Measurements from ENCODE around the gene NQO2. TPM values are rescaled to one million over a fixed set of nuclear protein-coding genes. Genes with fewer than 3 reads are reported as not detected.
"Not testable (repeated sequence)": the region's sequence is repeated elsewhere in the genome, so short reads cannot be mapped to it uniquely, and the experiment has no call there.

Gene NQO2
- total RNA-seq, 1 donor from 2014 or later: 5.7 TPM

DNA sequence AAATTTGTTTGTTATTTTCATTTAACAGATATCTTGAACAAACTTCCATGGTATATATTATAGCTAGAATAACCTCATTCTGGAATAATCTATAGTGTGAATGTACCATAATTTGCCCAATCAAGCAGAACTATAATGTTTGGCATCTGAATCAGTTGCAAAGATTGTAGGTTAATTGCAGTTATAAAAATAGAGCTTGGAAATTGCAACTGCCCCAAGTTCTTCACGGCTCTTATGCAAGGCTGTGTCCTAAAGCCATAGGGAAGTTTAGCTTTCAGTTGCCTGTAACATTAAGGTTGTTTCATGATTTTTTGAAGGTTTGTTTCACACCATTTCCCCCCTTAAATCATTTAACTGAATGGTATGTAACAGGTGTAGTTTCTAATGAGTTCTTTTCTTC, 19.4 kb downstream of the NQO2 start:
- Histone ChIP-seq H3K4me1 (ENCODE audit: control insufficient read depth in 3 of 3, insufficient read depth in 3 of 3, low read length in 3 of 3) (peaks cover 7 to 33% (median 14%) of the 10 kb centered on the region in 3 donors), H3K9ac (ENCODE audit: low read depth in 1 of 3, low read length in 3 of 3) (no peak overlapping the region), H3K4me3 (ENCODE audit: low read length in 3 of 3) (no peak overlapping the region), H3K36me3 (ENCODE audit: control insufficient read depth in 3 of 3, insufficient read depth in 3 of 3, low read length in 3 of 3) (peaks cover 30 to 48% (median 46%) of the 10 kb centered on the region in 3 donors), H3K27ac (ENCODE audit: low read depth, low read length) (peak overlapping the region; percentile 28), H3K27me3 (ENCODE audit: control insufficient read depth in 3 of 3, insufficient read depth in 3 of 3, low read length in 3 of 3) (no peaks in the 10 kb centered on the region), H3K9me3 (ENCODE audit: control insufficient read depth in 3 of 3, low read length in 3 of 3) (no peaks in the 10 kb centered on the region)

DNA sequence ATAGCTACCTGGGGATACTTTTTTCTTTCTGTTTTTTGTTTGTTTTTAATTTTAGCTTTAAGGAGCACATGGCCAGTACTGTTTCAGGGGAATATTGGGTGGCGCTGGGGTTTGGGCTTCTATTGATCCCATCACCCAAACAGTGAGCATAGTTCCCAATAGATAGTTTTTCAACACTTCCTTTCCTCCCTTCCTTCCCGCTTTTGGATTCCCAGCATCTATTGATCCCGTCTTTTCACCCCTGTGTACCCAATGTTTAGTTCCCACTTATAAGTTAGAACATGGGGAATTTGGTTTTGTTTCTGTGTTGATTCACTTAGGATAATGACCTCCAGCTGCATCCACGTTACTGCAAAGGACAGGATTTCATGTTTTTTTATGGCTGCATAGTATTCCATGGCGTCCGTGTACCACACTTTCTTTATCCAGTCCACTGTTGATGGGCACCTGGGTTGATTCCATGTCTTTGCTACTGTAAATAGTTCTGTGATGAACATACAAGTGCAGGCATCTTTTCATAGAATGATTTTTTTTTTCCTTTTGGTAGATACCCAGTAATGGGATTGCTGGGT, 20.1 kb downstream of the NQO2 start:
- Histone ChIP-seq H3K4me1 (ENCODE audit: control insufficient read depth in 3 of 3, insufficient read depth in 3 of 3, low read length in 3 of 3) (peaks cover 13 to 39% (median 19%) of the 10 kb centered on the region in 3 donors), H3K9ac (ENCODE audit: low read depth in 1 of 3, low read length in 3 of 3) (no peak overlapping the region), H3K27ac (ENCODE audit: low read depth, low read length) (peak overlapping the region; percentile 28), H3K36me3 (ENCODE audit: control insufficient read depth in 3 of 3, insufficient read depth in 3 of 3, low read length in 3 of 3) (peaks cover 25 to 40% (median 40%) of the 10 kb centered on the region in 3 donors), H3K4me3 (ENCODE audit: low read length in 3 of 3) (no peak overlapping the region), H3K27me3 (ENCODE audit: control insufficient read depth in 3 of 3, insufficient read depth in 3 of 3, low read length in 3 of 3) (no peaks in the 10 kb centered on the region), H3K9me3 (ENCODE audit: control insufficient read depth in 3 of 3, low read length in 3 of 3) (no peaks in the 10 kb centered on the region)

- not testable (repeated sequence) for H3K9ac ChIP-seq (ENCODE audit: low read depth in 1 of 3, low read length in 3 of 3); H3K27me3 ChIP-seq (ENCODE audit: control insufficient read depth in 3 of 3, insufficient read depth in 3 of 3, low read length in 3 of 3); H3K27ac ChIP-seq (ENCODE audit: low read depth, low read length); H3K4me3 ChIP-seq (ENCODE audit: low read length in 3 of 3); H3K9me3 ChIP-seq (ENCODE audit: control insufficient read depth in 3 of 3, low read length in 3 of 3)
- Histone ChIP-seq H3K36me3 (ENCODE audit: control insufficient read depth in 3 of 3, insufficient read depth in 3 of 3, low read length in 3 of 3) (peaks cover 14 to 29% (median 29%) of the 10 kb centered on the region in 3 donors), H3K4me1 (ENCODE audit: control insufficient read depth in 3 of 3, insufficient read depth in 3 of 3, low read length in 3 of 3) (peaks cover 22 to 48% (median 25%) of the 10 kb centered on the region in 3 donors)
Observed at GRCh38 chr6:3020976-3021598, 21.4 kb downstream of the NQO2 start.

- Histone ChIP-seq H3K36me3 (ENCODE audit: control insufficient read depth in 3 of 3, insufficient read depth in 3 of 3, low read length in 3 of 3) (peaks cover 0 to 16% (median 15%) of the 10 kb centered on the region in 3 donors), H3K27ac (ENCODE audit: low read depth, low read length) (peak overlapping the region; percentile 97), H3K9me3 (ENCODE audit: control insufficient read depth in 3 of 3, low read length in 3 of 3) (no peaks in the 10 kb centered on the region), H3K27me3 (ENCODE audit: control insufficient read depth in 3 of 3, insufficient read depth in 3 of 3, low read length in 3 of 3) (no peaks in the 10 kb centered on the region), H3K4me3 (ENCODE audit: low read length in 3 of 3) (peak overlapping the region; percentile 90 to 99 (median 98)), H3K4me1 (ENCODE audit: control insufficient read depth in 3 of 3, insufficient read depth in 3 of 3, low read length in 3 of 3) (peaks cover 22 to 48% (median 29%) of the 10 kb centered on the region in 3 donors), H3K9ac (ENCODE audit: low read depth in 1 of 3, low read length in 3 of 3) (peak overlapping the region; percentile 87 to 94 (median 87))
Observed at GRCh38 chr6:3022765-3023662, 23.3 kb downstream of the NQO2 start.

- H3K4me1 ChIP-seq (ENCODE audit: control insufficient read depth in 3 of 3, insufficient read depth in 3 of 3, low read length in 3 of 3): peaks cover 22 to 47% (median 29%) of the 10 kb centered on the region in 3 donors
Observed at GRCh38 chr6:3023663-3024483, 24.2 kb downstream of the NQO2 start.

GRCh38 chr6:3026791-3027626, 27.3 kb downstream of the NQO2 start:
- H3K9ac ChIP-seq (ENCODE audit: low read depth in 1 of 3, low read length in 3 of 3): no peak overlapping the region
- H3K36me3 ChIP-seq (ENCODE audit: control insufficient read depth in 3 of 3, insufficient read depth in 3 of 3, low read length in 3 of 3): no peaks in the 10 kb centered on the region
- H3K4me1 ChIP-seq (ENCODE audit: control insufficient read depth in 3 of 3, insufficient read depth in 3 of 3, low read length in 3 of 3): peaks cover 15 to 31% (median 29%) of the 10 kb centered on the region in 3 donors
- H3K27ac ChIP-seq (ENCODE audit: low read depth, low read length): no peak overlapping the region
- H3K9me3 ChIP-seq (ENCODE audit: control insufficient read depth in 3 of 3, low read length in 3 of 3): no peaks in the 10 kb centered on the region
- H3K27me3 ChIP-seq (ENCODE audit: control insufficient read depth in 3 of 3, insufficient read depth in 3 of 3, low read length in 3 of 3): no peaks in the 10 kb centered on the region
- no peak overlapping the region for H3K4me3 ChIP-seq (ENCODE audit: low read length in 3 of 3)

More at GRCh38 chr6:3023663-3024483, 24.2 kb downstream of the NQO2 start:
- Histone ChIP-seq H3K36me3 (ENCODE audit: control insufficient read depth in 3 of 3, insufficient read depth in 3 of 3, low read length in 3 of 3) (peaks cover 0 to 13% (median 9%) of the 10 kb centered on the region in 3 donors), H3K27me3 (ENCODE audit: control insufficient read depth in 3 of 3, insufficient read depth in 3 of 3, low read length in 3 of 3) (no peaks in the 10 kb centered on the region), H3K9me3 (ENCODE audit: control insufficient read depth in 3 of 3, low read length in 3 of 3) (no peaks in the 10 kb centered on the region), H3K9ac (ENCODE audit: low read depth in 1 of 3, low read length in 3 of 3) (peak overlapping the region; percentile 87 to 94 (median 87)), H3K4me3 (ENCODE audit: low read length in 3 of 3) (peak overlapping the region; percentile 90 to 99 (median 98)), H3K27ac (ENCODE audit: low read depth, low read length) (peak overlapping the region; percentile 97)

GRCh38 chr6:3028156-3028555, 28.5 kb downstream of the NQO2 start:
- not testable (repeated sequence) for H3K27ac ChIP-seq (ENCODE audit: low read depth, low read length); H3K9ac ChIP-seq (ENCODE audit: low read depth in 1 of 3, low read length in 3 of 3); H3K4me3 ChIP-seq (ENCODE audit: low read length in 3 of 3); H3K27me3 ChIP-seq (ENCODE audit: control insufficient read depth in 3 of 3, insufficient read depth in 3 of 3, low read length in 3 of 3); H3K36me3 ChIP-seq (ENCODE audit: control insufficient read depth in 3 of 3, insufficient read depth in 3 of 3, low read length in 3 of 3); H3K9me3 ChIP-seq (ENCODE audit: control insufficient read depth in 3 of 3, low read length in 3 of 3)
- H3K4me1 ChIP-seq (ENCODE audit: control insufficient read depth in 3 of 3, insufficient read depth in 3 of 3, low read length in 3 of 3): peaks cover 10 to 25% (median 25%) of the 10 kb centered on the region in 3 donors

DNA sequence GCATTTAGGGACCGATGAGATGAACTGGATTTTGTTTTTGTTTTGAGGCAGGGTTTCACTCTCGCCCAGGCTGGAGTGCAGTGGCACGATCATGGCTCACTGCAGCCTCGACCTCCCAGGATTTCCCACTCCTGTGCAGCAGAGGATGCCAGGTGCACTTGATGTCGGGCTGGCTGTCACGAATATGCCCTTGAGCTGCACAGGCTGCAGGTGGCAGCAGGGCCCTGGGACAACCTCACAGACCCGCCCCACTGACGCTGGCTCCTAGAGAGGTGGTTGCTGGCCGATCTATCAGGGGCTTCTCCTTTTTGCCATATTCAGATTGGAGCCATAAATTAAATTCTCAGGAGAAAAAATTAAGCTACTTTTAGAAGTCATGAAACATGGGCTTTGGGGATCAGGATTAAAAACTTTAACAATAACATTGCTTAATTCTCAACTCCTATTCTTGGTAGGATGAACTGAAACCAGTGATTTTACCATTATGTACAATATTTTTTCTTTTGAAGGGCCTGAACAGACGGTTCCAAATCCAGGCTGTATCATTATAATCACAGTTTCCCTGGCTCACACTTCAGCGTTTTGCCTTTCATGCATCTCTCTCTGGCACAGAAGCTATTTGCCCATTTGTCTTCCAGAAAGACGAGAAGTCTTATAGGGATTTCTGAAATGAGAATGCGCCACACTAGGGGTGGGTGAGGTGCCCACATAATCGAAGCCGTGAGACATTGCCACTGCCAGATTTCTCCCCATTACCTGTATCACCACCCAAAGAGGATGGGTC, 32.4 kb downstream of the NQO2 start:
- Histone ChIP-seq H3K27me3 (ENCODE audit: control insufficient read depth in 3 of 3, insufficient read depth in 3 of 3, low read length in 3 of 3) (no peaks in the 10 kb centered on the region), H3K36me3 (ENCODE audit: control insufficient read depth in 3 of 3, insufficient read depth in 3 of 3, low read length in 3 of 3) (no peaks in the 10 kb centered on the region), H3K9me3 (ENCODE audit: control insufficient read depth in 3 of 3, low read length in 3 of 3) (no peaks in the 10 kb centered on the region), H3K4me3 (ENCODE audit: low read length in 3 of 3) (no peak overlapping the region), H3K9ac (ENCODE audit: low read depth in 1 of 3, low read length in 3 of 3) (peak overlapping the region in 1 of 3 donors; percentile 4), H3K4me1 (ENCODE audit: control insufficient read depth in 3 of 3, insufficient read depth in 3 of 3, low read length in 3 of 3) (peaks cover 0 to 3% (median 0%) of the 10 kb centered on the region in 3 donors), H3K27ac (ENCODE audit: low read depth, low read length) (no peak overlapping the region)

All from skeletal muscle tissue (tissue), 4 donors.